HG03066 (cell line): Measurements from ENCODE around the gene MYCBP2.
"Not testable (repeated sequence)": the region's sequence is repeated elsewhere in the genome, so short reads cannot be mapped to it uniquely, and the experiment has no call there.

Source experiments
- ATAC-seq: cut with Tn5 transposase; IDR thresholded peaks from one replicate; pipeline ENCODE4 v1.9.1; 2021; ENCODE audit warnings: low read depth; ENCODE audit not compliant: unreplicated experiment

The MYCBP2 gene

DNA sequence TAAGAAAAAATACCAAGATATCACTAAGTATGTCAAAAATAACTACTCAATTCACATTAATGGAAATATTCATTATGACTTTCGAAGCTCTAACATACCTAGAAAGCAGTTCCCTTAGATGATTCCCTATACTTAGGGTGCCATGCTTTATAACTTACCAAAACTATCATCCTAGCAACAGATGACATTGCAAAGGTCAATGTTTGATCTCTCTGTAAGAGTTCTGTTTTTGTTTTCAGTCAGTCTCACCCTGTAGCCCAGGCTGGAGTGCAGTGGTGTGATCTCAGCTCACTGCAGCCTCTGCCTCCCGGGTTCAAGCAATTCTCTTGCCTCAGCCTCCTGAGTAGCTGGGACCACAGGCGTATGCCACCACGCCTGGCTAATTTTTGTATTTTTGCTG, 318.6 kb downstream of the MYCBP2 start:
- ATAC-seq = not testable (repeated sequence)

DNA sequence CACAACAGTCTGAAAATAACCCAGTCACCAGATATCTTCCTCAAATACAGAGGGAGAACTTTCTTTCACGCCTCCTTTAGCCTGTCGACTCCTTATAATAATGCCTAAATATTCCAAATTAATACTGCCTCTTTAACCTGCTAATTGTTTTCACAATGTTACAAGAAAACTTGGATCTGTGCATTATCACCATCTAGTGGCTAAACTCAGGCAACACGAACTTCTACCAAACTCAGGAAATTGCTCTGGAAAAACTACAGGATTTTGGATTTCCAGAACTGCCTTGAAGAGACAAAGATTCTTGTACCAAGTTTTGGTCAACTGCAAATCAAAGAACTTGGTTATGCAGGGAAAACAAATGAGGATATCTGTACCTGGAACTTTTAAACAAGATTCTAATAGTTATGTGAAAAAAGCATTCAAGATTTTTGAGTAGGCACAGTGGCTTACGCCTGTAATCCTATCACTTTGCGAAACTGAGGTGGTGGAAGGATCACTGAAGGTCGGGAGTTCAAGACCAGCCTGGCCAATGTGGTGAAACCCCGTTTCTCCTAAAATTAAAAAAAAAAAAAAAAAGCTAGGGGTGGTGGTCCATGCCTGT, 324.2 kb downstream of the MYCBP2 start:
- ATAC-seq = no peak

- ATAC-seq = no peak
Measured at GRCh38 chr13:77001963-77002587, 324.8 kb downstream of the MYCBP2 start.

- no peak for ATAC-seq
Measured at GRCh38 chr13:77001540-77001939, 325.4 kb downstream of the MYCBP2 start.

DNA sequence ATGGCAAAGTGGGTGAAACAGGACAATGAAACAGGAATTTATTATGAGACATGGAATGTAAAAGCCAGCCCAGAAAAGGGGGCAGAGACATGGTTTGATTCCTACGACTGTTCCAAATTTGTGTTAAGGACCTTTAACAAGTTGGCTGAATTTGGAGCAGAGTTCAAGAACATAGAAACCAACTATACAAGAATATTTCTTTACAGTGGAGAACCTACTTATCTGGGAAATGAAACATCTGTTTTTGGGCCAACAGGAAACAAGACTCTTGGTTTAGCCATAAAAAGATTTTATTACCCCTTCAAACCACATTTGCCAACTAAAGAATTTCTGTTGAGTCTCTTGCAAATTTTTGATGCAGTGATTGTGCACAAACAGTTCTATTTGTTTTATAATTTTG, 326.4 kb downstream of the MYCBP2 start:
- ATAC-seq = no peak
